COR-L47 (cell line): ENCODE measurements around the gene CCDC200.
"Not testable (repeated sequence)": the region's sequence is repeated elsewhere in the genome, so short reads cannot be mapped to it uniquely, and the experiment has no call there.

ENCODE experiments used
- DNase-seq: peaks from one replicate; lab custom pipeline; 2025; lab: John Stamatoyannopoulos, UW

Gene CCDC200

GRCh38 chr17:43216369-43216761 lies 12.1 kb downstream of the CCDC200 start:
- no peak for DNase-seq

DNA sequence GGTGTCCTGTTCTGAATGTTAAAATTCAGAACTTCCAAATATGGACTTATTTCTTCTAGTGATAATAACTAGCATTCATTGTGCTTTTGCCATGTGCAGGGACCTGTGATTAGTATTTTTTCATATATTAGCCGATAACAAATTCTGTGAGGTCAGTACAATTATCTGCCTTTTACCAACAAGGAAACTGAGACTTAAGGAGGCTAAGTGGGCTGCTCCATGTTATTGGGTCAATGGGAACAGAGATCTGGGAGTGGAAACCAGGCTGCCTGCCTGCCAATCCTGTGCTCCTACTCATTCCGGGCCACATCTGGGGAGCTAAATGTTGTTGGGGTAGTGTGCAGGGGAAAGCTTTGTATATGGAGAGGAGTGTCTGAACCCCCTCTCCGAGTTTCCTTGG lies 13.1 kb downstream of the CCDC200 start:
- no peak for DNase-seq

DNA sequence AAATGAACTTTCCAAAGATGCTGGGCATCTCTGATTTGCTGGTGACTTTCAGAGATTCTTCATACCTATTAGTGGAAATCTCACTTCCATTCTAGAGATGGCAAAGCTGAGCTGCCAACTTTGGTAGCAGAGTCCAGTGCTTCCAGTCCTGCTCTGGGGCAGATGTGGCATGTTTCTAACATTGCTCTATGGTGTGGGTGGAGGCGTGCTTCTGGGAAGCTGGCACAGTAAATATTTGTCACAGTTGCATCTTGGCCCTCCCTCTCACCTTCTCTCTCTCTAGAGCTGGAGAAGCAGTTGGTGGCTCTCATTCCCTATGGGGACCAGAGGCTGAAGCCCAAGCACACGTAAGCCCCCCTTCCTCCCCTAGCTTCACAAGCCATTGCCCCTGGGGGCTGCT lies 14.9 kb downstream of the CCDC200 start:
- no peak for DNase-seq

DNA sequence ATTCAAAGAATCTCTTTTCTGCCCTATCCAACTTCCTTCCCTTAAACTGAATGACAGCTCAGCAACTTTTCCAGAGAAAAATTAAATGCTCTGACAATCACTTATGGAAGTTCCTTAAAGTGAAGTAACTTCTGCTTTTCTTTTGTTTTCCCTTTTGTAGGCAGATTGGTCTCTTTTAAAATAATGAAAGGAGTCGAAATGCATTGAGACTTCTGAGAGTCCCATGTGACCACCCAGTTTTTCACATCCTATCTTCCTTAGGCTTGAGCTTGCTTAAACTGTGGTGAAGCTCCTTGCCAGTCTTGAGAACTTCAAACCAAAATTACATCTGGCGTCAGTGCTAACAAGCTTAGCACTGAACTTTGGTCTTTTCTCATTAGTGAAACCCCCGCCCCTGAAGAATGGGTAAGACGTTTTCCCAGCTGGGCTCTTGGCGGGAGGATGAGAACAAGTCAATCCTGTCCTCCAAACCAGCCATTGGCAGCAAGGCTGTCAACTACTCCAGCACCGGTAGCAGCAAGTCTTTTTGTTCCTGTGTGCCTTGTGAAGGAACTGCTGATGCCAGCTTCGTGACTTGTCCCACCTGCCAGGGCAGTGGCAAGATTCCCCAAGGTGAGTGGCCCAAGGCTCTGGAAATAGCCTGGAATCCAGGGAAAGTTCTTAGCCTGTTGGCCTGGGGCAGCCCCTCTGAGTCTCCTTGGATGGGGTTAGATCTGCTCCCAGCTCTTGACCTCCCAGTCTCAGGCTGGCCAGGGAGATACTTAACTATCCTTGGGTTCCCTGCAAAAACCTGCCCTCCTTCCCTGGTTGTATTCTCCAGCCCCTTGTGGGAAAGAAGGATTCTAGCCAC lies 15.6 kb downstream of the CCDC200 start:
- DNase-seq, result no peak

- DNase-seq, result peak; percentile 57
Observed at GRCh38 chr17:43211480-43212402, 16.7 kb downstream of the CCDC200 start, which contains the start of gene TMEM106A. Gene TMEM106A (plus strand): TSS chr17:43211875. CDS start chr17:43213042, 1,167 bp downstream.

DNA sequence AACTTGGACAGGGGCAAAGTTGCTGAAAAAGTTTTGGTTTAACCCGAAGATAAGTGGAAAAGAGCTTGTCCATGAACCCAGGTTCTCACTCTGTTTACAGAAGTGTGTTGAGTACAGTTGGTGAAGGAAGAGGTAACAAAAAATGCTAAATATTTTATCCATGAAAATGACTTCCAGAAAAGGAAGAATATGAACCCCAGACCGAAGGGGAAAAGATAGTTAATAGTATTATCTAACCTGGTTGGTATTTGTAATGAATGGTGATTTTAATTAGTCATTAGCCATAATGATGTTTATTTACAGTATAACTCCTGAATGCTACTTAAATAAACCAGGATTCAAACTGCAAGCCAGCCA lies 17.3 kb downstream of the CCDC200 start:
- DNase-seq, result no peak

DNA sequence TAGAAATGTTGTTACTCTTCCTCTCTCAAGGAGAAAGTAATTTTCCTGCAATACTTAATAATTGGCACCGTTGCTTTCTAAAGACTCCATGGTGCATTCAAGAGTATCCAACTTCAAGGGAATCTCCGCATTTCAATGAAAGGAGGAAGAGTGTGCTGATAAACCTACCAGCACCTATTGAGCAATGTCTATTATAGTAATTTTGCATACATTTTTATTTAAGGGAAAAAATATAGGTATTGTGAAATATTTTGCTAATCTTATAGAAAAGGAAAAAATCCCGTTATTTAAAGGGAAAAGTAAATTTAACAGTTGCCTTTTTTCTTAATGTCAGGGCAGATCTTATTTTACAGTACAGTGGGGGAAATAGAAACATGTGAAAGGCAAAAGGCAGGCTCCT lies 17.8 kb downstream of the CCDC200 start:
- DNase-seq, result no peak

DNA sequence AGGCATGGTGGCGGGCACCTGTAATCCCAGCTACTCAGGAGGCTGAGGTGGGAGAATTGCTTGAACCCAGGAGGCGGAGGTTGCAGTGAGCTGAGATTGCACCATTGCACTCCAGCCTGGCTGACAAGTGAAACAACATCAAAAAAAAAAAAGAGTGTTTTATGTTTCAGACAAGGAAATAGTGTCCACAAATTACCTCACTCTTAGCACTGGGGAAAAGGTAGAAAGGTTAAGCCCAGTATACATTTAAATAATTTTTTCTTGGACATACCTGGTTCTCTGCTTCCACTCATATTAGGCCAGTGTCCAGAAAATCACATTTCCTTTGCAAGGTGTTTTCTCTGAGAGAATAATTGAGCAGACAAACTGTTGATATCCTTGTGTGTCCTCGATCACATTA lies 25.4 kb downstream of the CCDC200 start:
- not testable (repeated sequence) for DNase-seq

GRCh38 chr17:43200127-43200526 lies 28.3 kb downstream of the CCDC200 start:
- no peak for DNase-seq

GRCh38 chr17:43199633-43200032 lies 28.8 kb downstream of the CCDC200 start:
- DNase-seq, result no peak

DNA sequence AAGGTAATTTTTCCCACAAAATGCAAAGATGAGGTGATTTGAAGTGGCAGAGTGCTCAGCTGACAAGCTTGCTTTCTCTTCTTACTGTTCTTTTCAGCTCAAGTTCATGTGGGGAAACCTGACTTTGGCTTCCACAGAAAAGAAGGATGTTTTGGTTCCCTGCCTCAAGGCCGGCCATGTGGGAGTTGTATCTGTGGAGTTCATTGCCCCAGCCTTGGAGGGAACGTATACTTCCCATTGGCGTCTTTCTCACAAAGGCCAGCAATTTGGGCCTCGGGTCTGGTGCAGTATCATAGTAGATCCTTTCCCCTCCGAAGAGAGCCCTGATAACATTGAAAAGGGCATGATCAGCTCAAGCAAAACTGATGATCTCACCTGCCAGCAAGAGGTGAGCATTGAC lies 35.2 kb downstream of the CCDC200 start:
- DNase-seq, result no peak

GRCh38 chr17:43186656-43187055 lies 41.8 kb downstream of the CCDC200 start:
- not testable (repeated sequence) for DNase-seq

DNA sequence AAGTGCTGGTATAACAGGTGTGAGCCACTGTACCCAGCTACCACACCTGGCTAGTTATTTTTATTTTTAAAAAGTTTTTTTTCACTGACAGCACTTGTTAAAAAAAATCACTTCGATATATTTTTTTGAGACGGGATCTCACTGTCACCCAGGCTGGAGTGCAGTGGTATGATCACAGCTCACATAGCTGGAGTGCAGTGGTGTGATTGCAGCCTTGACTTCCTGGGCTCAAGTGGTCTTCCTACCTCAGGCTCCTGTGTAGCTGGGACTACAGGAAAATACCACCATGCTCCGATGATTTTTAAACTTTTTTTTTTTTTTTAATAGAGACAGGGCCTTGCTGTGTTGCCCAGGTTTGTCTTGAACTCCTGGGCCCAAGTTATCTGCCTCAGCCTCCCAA lies 44.5 kb downstream of the CCDC200 start:
- DNase-seq, result no peak

DNA sequence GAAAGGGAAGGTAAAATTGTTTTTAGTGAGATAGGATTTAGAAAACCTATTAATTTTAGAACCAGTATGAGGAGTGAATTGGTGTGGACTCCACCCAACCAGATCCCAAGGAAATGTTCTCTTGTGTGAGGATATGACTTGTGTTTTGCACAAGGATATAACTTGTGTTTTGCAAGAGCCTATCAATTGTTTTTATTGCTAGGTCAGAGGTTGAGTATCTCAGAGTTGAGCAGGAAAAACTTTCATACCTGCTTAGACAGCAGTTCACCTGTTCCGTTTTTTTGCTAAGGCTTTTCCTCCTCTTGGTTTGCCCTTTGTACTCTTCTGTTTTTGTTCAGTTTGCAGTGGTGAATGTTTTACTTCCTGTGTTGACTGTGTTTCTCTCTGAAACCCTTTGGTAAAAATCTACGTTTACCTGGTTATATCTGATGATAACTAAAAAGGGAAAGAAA lies 52.3 kb downstream of the CCDC200 start:
- no peak for DNase-seq

- DNase-seq, result no peak
Observed at GRCh38 chr17:43175213-43176118, 53.0 kb downstream of the CCDC200 start.

DNA sequence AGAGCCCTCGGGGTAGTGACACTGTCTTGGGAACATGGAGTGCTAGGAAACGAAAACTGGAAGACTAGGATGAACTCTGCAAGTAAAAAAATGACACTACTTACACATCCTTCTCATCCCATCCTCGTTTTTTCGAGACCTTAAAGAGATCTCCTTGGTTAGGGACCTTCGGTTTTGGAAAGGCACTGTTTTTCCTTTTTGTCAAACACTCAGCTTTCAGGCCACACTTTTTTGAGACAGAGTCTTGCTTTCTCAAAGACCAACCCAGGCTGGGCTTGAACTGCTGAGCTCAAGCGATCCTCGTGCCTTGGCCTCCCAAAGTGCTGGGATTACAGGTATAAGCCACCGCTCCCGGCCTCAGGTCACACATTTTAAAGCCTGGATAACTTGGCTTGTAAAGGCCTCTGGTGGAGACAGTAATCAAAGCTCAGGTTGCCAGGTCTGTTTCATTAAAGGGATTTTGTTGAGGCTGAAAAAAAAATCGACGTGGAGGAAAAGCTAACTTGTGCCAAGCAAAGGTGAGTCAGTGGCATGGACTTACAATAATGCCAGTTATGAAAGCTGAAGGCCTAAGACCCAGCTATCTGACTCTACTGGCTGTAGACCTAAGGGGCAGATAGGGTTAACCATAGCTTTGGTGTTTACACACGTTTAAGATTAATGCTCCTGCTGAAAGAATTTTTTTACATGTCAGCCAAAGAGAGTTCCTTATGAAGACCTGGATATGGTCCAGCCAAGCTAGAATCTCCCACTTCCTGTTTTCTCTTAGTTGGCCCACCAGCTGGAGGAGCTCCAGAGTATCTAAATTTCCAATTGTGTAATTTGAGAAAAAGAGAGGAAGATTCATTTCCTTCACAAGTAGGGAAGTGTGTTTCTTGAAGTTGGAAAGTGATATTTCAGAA lies 56.6 kb downstream of the CCDC200 start:
- peak; percentile 56 for DNase-seq
